Endothelial cell (in vitro differentiated cells): ENCODE data around the gene PLPP1. TPM values are rescaled to one million over a fixed set of nuclear protein-coding genes. Genes with fewer than 3 reads are reported as not detected.

Source experiments
- DNase-seq: peaks from one replicate; pipeline ENCODE4 v3.0.0; 2021; ENCODE audit warnings: low spot score
- H3K27ac Mint-ChIP-seq: one replicate; pipeline ENCODE4 v1.8.0; 2021; ENCODE audit warnings: mixed read lengths, inconsistent platforms; ENCODE audit not compliant: unreplicated experiment
- H3K27me3 Mint-ChIP-seq: one replicate; pipeline ENCODE4 v1.8.0; 2021; ENCODE audit warnings: mild to moderate bottlenecking, moderate library complexity, mixed read lengths, inconsistent platforms; ENCODE audit not compliant: unreplicated experiment
- H3K36me3 Mint-ChIP-seq: one replicate; pipeline ENCODE4 v1.8.0; 2021; ENCODE audit warnings: mild to moderate bottlenecking, low read depth, mixed read lengths, inconsistent platforms; ENCODE audit not compliant: unreplicated experiment
- H3K4me1 Mint-ChIP-seq: one replicate; pipeline ENCODE4 v1.8.0; 2021; ENCODE audit warnings: mild to moderate bottlenecking, mixed read lengths, inconsistent platforms; ENCODE audit not compliant: unreplicated experiment
- H3K4me3 Mint-ChIP-seq: one replicate; pipeline ENCODE4 v1.8.0; 2021; ENCODE audit warnings: mild to moderate bottlenecking, mixed read lengths, inconsistent platforms; ENCODE audit not compliant: unreplicated experiment
- H3K9me3 Mint-ChIP-seq: one replicate; pipeline ENCODE4 v1.8.0; 2021; ENCODE audit warnings: mixed read lengths, inconsistent platforms; ENCODE audit not compliant: unreplicated experiment
- long read RNA-seq: library from polyadenylated mRNA; unstranded; transcript quantifications from one replicate; pipeline ENCODE4 v2.0.0, GENCODE V29; 2020; ENCODE audit not compliant: unreplicated experiment
- total RNA-seq: library from RNA; stranded (reverse); fragmentation: NEBNext Ultra II Directional; extraction: Animal tissue kit (Norgen Biotek cat#: 25700); gene quantifications from one replicate; pipeline ENCODE4 v1.2.1, GENCODE V29; 2021; ENCODE audit not compliant: unreplicated experiment
- TF ChIP-seq, protein P1 (sequence below): fragments of 200-600 bp; sonication (generic); IDR thresholded peaks from one replicate; pipeline ENCODE4 v1.5.0; 2021; ENCODE audit warnings: antibody characterized with exemption; ENCODE audit not compliant: unreplicated experiment

The PLPP1 gene
- total RNA-seq: 11.3 TPM
- long read RNA-seq, transcript PLPP1-202 (6 exons, 1,597 nt): major isoform, 6 of 15 reads
- long read RNA-seq, partial matches to known transcripts: 0 of 15 reads
- long read RNA-seq, other reads (novel, unspliced or antisense): 8 of 15 reads

DNA sequence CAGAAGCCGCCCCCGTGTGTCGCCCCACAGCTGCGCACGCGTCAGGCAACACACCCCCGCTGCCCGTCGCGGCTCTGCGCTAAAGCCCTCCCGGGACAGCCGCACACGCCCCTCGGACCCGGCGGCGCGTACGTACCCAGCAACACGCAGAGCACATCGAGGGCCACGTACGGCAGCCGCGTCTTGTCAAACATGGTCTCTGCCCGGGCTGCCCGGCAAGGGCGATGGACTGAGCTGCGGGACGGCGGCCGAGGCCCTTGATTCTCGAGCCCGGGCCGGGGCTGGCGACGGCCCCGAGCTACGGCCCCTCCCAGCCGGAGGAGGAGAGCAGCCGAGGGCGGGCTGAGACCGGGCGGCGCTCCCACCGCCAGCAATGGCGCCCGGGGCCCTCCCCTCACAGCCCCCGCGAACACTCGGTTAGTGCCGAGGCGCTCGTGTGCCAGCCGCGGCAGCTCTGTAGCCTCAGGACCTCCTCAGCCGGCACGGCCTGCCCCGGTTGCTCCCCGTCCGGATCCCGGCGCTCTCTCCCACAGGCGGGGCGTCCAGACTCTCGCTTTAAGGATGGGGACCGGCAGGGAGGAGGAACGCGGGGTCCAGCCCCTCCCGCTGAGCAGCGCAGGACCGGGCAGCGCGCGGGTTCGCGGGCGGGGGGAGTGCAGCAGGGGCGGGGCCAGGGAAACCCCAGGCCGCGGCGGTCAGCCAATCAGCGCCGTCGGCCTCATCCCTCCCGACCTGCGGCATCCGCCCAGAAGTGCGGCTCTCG is at the start of gene PLPP1:
TSS of gene PLPP1 (minus strand) at position 529 of the 763 bp plus-strand sequence. CDS start at position 194, 335 bp downstream.
- Mint-ChIP-seq H3K36me3 (peaks cover 4% of the 10 kb centered on the region), H3K27me3 (peaks cover 9% of the 10 kb centered on the region), H3K27ac (peak within 1 kb of the TSS; percentile 33), H3K9me3 (no peaks in the 10 kb centered on the region), H3K4me3 (peak within 1 kb of the TSS; percentile 93), H3K4me1 (peaks cover 15% of the 10 kb centered on the region)
- TF ChIP-seq, protein P1, sequence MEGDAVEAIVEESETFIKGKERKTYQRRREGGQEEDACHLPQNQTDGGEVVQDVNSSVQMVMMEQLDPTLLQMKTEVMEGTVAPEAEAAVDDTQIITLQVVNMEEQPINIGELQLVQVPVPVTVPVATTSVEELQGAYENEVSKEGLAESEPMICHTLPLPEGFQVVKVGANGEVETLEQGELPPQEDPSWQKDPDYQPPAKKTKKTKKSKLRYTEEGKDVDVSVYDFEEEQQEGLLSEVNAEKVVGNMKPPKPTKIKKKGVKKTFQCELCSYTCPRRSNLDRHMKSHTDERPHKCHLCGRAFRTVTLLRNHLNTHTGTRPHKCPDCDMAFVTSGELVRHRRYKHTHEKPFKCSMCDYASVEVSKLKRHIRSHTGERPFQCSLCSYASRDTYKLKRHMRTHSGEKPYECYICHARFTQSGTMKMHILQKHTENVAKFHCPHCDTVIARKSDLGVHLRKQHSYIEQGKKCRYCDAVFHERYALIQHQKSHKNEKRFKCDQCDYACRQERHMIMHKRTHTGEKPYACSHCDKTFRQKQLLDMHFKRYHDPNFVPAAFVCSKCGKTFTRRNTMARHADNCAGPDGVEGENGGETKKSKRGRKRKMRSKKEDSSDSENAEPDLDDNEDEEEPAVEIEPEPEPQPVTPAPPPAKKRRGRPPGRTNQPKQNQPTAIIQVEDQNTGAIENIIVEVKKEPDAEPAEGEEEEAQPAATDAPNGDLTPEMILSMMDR: no peak
- peak; percentile 90 for DNase-seq

- H3K36me3 Mint-ChIP-seq: no peaks in the 10 kb centered on the region
- H3K4me3 Mint-ChIP-seq: no peak overlapping the region
- H3K4me1 Mint-ChIP-seq: peaks cover 5% of the 10 kb centered on the region
- DNase-seq: no peak
- H3K9me3 Mint-ChIP-seq: no peaks in the 10 kb centered on the region
- TF ChIP-seq, protein P1: no peak
- H3K27me3 Mint-ChIP-seq: no peaks in the 10 kb centered on the region
- H3K27ac Mint-ChIP-seq: no peak overlapping the region
Observed at GRCh38 chr5:55583578-55583977, 48.8 kb upstream of the PLPP1 start.

DNA sequence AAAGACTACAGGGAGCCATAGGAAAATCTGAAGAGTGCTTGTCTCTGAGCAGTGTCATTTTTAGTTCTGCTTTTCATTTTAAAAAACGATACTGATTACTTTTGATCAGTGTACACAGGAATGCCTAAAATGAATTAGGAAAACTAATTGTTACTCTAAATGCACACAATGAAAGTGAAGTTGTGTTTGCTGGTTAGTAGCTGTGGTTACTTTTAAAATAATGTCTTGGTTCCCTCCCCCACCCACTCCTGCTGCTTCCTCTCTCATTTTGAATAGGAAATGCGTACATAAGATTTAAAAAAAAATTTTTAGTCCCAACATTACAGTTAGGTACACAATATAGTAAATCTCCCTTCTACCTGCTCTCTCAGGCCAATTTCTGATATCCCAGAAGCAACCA is 47.5 kb upstream of the PLPP1 start:
- TF ChIP-seq, protein P1: no peak
- Mint-ChIP-seq H3K4me1 (peaks cover 8% of the 10 kb centered on the region), H3K27ac (no peak overlapping the region), H3K27me3 (no peaks in the 10 kb centered on the region), H3K4me3 (no peak overlapping the region), H3K36me3 (no peaks in the 10 kb centered on the region), H3K9me3 (no peaks in the 10 kb centered on the region)
- DNase-seq: no peak

DNA sequence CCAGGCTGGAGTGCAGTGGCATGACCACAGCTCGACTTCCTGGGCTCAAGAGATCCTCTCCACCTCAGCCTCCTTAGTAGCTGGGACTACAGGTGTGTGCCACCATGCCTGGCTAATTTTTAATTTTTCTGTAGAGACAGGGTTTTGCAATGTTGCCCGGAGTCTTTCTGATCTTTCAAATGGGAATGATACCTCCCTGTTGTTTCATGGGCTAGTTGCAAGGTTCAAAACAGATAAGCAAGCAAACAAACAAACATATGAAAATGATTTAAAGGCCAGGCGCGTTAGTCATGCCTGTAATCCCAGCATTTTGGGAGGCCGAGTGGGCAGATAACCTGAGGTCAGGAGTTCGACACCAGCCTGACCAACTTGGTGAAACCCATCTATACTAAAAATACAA is 45.3 kb upstream of the PLPP1 start:
- Mint-ChIP-seq H3K4me1 (peaks cover 8% of the 10 kb centered on the region), H3K27ac (no peak overlapping the region), H3K27me3 (no peaks in the 10 kb centered on the region), H3K4me3 (no peak overlapping the region), H3K36me3 (no peaks in the 10 kb centered on the region), H3K9me3 (no peaks in the 10 kb centered on the region)
- DNase-seq: no peak
- TF ChIP-seq, protein P1: no peak

GRCh38 chr5:55578771-55579170 is 44.0 kb upstream of the PLPP1 start:
- H3K4me1 Mint-ChIP-seq: peaks cover 8% of the 10 kb centered on the region
- H3K36me3 Mint-ChIP-seq: no peaks in the 10 kb centered on the region
- no peaks in the 10 kb centered on the region for H3K9me3 Mint-ChIP-seq
- TF ChIP-seq, protein P1: no peak
- H3K27me3 Mint-ChIP-seq: no peaks in the 10 kb centered on the region
- no peak overlapping the region for H3K4me3 Mint-ChIP-seq
- no peak overlapping the region for H3K27ac Mint-ChIP-seq
- DNase-seq: no peak
